Measurements from ENCODE around the gene ANKK1. TPM values are rescaled to one million over a fixed set of nuclear protein-coding genes. Genes with fewer than 3 reads are reported as not detected.

ANKK1 gene
- total RNA-seq, 2 donors from 2014 or later: 0.49 to 0.68 TPM

- H3K9me3 ChIP-seq: peaks cover 10% of the 10 kb centered on the region
- DNase-seq (ENCODE audit: low spot score): no peak
- peaks cover 46% of the 10 kb centered on the region for H3K36me3 ChIP-seq
- H3K27me3 ChIP-seq (replicated peaks; ENCODE audit: insufficient read depth): no peaks in the 10 kb centered on the region
- no peak for ATAC-seq (ENCODE audit: insufficient number of reproducible peaks, low FRiP score, low read depth)
- H3K4me1 ChIP-seq (ENCODE audit: control insufficient read depth in 1 of 2, low read depth in 2 of 2): no peaks in the 10 kb centered on the region
- H3K27ac ChIP-seq: no peak overlapping the region
- no peak overlapping the region for H3K4me3 ChIP-seq
- TF ChIP-seq, protein P1, sequence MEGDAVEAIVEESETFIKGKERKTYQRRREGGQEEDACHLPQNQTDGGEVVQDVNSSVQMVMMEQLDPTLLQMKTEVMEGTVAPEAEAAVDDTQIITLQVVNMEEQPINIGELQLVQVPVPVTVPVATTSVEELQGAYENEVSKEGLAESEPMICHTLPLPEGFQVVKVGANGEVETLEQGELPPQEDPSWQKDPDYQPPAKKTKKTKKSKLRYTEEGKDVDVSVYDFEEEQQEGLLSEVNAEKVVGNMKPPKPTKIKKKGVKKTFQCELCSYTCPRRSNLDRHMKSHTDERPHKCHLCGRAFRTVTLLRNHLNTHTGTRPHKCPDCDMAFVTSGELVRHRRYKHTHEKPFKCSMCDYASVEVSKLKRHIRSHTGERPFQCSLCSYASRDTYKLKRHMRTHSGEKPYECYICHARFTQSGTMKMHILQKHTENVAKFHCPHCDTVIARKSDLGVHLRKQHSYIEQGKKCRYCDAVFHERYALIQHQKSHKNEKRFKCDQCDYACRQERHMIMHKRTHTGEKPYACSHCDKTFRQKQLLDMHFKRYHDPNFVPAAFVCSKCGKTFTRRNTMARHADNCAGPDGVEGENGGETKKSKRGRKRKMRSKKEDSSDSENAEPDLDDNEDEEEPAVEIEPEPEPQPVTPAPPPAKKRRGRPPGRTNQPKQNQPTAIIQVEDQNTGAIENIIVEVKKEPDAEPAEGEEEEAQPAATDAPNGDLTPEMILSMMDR (IDR thresholded peaks at IDR 0.05): no peak
These were observed 31.4 kb upstream of the ANKK1 start for GRCh38 chr11:113356203-113356602.

GRCh38 chr11:113363406-113363805, 24.2 kb upstream of the ANKK1 start:
- H3K36me3 ChIP-seq: peaks cover 37% of the 10 kb centered on the region
- DNase-seq (ENCODE audit: low spot score): no peak
- no peak for ATAC-seq (ENCODE audit: insufficient number of reproducible peaks, low FRiP score, low read depth)
- H3K4me3 ChIP-seq: no peak overlapping the region
- TF ChIP-seq, protein P1 (IDR thresholded peaks at IDR 0.05): no peak
- no peaks in the 10 kb centered on the region for H3K27me3 ChIP-seq (replicated peaks; ENCODE audit: insufficient read depth)
- no peaks in the 10 kb centered on the region for H3K9me3 ChIP-seq
- no peak overlapping the region for H3K27ac ChIP-seq
- H3K4me1 ChIP-seq (ENCODE audit: control insufficient read depth in 1 of 2, low read depth in 2 of 2): no peaks in the 10 kb centered on the region

GRCh38 chr11:113363996-113364641, 23.5 kb upstream of the ANKK1 start:
- Histone ChIP-seq H3K4me3 (no peak overlapping the region), H3K9me3 (no peaks in the 10 kb centered on the region), H3K4me1 (ENCODE audit: control insufficient read depth in 1 of 2, low read depth in 2 of 2) (no peaks in the 10 kb centered on the region), H3K36me3 (peaks cover 32% of the 10 kb centered on the region), H3K27me3 (replicated peaks; ENCODE audit: insufficient read depth) (no peaks in the 10 kb centered on the region), H3K27ac (no peak overlapping the region)
- TF ChIP-seq, protein P1 (IDR thresholded peaks at IDR 0.05): no peak
- ATAC-seq (ENCODE audit: insufficient number of reproducible peaks, low FRiP score, low read depth) (no peak), DNase-seq (ENCODE audit: low spot score) (no peak)

DNA sequence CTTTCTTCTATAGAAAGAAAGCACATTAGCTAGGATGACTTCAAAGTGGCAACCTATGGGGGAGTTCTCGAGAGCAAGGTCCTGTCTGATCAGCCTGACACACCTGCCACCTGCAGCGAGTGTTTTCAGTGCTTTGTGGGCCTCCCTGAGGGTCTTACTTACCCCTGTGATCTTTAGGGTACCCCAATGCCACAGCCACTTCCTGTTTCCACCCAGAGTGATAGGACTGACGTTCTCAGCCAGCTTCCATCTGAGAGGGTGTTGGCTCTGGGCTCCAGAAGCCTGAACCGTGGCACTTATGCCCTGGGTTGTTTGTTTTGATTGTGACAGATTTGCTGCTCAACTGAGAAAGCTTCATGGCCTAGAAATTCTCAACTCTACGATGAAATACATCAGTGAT, 21.7 kb upstream of the ANKK1 start:
- peaks cover 28% of the 10 kb centered on the region for H3K36me3 ChIP-seq
- ATAC-seq (ENCODE audit: insufficient number of reproducible peaks, low FRiP score, low read depth): no peak

DNA sequence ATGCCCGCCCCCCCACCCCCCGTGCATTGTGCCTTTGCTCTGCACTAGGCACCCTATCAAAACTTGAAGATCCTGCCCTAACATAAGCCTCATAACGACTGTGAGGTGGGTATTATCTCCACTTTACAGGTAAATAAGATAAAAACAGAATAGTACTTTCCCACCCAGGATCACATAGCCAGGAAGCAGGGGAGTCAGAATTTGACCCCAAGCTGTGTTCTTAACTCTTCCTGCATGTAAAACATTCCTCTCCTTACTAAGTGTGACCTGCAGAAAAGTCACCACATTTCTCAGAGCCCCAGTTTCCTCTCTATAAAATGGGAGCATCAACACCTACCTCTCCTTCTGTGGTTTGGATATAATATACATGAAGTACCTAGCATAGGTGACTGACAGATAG, 18.2 kb upstream of the ANKK1 start:
- no peak for DNase-seq (ENCODE audit: low spot score)
- Histone ChIP-seq H3K27me3 (replicated peaks; ENCODE audit: insufficient read depth) (no peaks in the 10 kb centered on the region), H3K36me3 (peaks cover 20% of the 10 kb centered on the region), H3K9me3 (no peaks in the 10 kb centered on the region), H3K4me1 (ENCODE audit: control insufficient read depth in 1 of 2, low read depth in 2 of 2) (no peaks in the 10 kb centered on the region), H3K4me3 (no peak overlapping the region), H3K27ac (no peak overlapping the region)
- no peak for ATAC-seq (ENCODE audit: insufficient number of reproducible peaks, low FRiP score, low read depth)
- TF ChIP-seq, protein P1 (IDR thresholded peaks at IDR 0.05): no peak

More for the DNA sequence above, 21.7 kb upstream of the ANKK1 start:
- no peaks in the 10 kb centered on the region for H3K27me3 ChIP-seq (replicated peaks; ENCODE audit: insufficient read depth)
- H3K4me3 ChIP-seq: no peak overlapping the region
- H3K4me1 ChIP-seq (ENCODE audit: control insufficient read depth in 1 of 2, low read depth in 2 of 2): no peaks in the 10 kb centered on the region
- H3K9me3 ChIP-seq: no peaks in the 10 kb centered on the region
- DNase-seq (ENCODE audit: low spot score): no peak
- no peak overlapping the region for H3K27ac ChIP-seq
- TF ChIP-seq, protein P1 (IDR thresholded peaks at IDR 0.05): no peak
